Stimulated activated CD8-positive, alpha-beta memory T cell treated with anti-CD3 and anti-CD28 coated beads, Interleukin-15, amount 100 ng/mL, for 1 hour (primary cell): ENCODE measurements around the gene RAB3IL1.
"Not testable (repeated sequence)": the region's sequence is repeated elsewhere in the genome, so short reads cannot be mapped to it uniquely, and the experiment has no call there.

Experiments used
- DNase-seq: peaks from one replicate; pipeline ENCODE4 v3.0.0-alpha.2; 2020; ENCODE audit warnings: low read depth

Gene RAB3IL1, protein sequence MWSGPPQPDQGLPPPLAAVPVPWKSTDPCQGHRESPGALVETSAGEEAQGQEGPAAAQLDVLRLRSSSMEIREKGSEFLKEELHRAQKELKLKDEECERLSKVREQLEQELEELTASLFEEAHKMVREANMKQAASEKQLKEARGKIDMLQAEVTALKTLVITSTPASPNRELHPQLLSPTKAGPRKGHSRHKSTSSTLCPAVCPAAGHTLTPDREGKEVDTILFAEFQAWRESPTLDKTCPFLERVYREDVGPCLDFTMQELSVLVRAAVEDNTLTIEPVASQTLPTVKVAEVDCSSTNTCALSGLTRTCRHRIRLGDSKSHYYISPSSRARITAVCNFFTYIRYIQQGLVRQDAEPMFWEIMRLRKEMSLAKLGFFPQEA

DNA sequence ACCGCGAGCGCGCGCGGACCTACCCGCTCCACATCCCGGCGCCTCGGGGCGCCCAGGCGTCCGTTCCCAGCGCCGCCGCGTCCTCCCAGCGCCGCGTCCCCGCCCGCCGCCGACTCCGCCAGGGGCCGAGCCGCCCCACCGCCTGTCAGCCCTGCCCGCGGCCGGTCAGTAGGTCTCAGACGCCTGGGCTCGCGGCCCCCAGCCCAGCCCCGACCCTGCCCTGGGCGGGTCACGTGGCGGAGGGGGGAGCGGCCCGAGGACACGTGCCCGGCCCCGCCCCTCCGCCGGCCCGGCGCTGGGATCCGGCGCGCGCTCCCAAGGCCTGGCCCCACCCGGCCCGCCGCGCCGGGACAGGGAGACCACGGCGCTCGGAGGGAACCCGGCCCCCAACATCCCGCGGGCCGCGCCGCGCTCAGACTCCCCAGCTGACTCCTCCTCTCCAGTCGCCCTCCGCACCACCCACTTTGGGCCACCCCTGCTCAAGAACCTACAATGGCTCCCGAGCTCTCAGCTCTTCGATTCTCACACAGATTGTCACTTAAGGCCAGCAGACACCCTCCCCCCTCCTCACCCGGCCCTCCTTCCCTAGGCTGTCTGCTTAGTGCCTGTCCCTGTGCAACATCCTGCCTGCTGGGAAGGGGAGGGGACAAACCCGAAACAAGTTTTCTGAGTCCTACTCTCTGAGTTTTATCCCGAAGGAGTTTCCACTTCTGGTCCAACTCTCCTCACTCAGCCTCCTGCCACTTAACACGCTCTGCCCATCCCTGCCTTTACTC is at the start of gene RAB3IL1:
TSS of gene RAB3IL1 (minus strand) at position 233 of the 776 bp plus-strand sequence. CDS start at position 34, 199 bp downstream.
- DNase-seq = no peak

DNA sequence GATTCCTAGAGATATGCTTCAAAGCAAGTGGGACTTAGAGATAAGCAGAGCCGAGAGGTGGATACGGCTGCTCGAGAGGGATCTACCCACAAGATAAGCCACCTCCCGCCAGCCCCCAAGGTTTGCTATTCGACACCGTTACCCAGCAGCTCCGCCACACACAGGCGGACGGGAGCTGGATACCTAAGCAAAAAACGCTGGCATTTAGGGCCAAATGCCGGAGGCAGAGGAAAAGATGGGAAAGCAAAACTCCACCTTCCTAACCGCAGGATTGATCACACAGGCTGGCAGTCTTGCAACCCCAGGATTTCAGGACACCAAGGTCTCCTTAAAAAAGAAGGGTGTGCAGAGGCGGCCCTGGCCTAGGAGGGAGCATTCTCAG is 49.4 kb upstream of the RAB3IL1 start:
- peak; percentile 14 for DNase-seq

DNA sequence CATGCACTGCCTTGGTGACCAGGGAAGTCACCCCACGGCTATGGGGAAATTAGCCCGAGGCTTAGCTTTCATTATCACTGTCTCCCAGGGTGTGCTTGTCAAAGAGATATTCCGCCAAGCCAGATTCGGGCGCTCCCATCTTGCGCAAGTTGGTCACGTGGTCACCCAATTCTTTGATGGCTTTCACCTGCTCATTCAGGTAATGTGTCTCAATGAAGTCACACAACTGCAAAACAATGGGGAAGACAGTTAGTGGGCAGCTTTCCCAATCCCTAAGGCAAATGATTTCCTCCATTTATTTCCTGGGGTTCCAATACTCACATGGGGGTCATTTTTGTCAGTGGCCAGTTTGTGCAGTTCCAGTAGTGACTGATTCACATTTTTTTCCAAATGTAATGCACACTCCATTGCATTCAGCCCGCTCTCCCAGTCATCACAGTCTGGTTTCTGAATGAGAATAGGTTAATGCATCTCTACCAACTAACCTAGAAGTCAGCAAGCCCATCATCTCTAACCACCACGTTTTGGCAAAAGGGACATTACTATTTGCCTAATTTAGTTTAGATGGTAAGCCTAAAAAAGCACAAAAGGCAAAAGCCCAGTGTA is 47.4 kb upstream of the RAB3IL1 start:
- not testable (repeated sequence) for DNase-seq

DNA sequence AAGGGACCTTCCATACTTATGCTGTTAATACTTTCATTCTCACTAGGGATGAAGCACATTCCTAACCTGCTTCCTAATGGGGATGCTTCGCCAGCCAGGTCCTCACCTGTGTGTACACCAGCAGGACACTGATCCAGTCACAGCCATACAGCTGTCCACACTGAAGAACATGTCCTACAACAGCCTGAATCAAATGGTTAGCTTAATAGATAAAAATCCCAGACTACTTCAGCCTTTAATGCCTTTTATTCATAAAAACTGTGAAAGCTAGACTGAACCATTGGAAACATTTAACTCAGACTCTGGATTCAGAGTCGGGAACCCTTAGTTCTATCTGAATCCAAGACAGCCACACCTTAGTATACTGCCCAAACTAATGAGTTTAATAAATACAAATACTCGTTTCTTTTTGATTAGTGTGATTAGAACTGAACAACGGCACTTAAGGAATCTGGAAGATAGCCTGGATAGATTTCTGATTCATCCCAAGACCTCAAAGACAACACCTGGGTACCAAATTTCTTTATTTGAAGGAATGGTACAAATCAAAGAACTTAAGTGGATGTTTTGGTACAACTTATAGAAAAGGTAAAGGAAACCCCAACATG is 46.8 kb upstream of the RAB3IL1 start:
- DNase-seq = no peak

DNA sequence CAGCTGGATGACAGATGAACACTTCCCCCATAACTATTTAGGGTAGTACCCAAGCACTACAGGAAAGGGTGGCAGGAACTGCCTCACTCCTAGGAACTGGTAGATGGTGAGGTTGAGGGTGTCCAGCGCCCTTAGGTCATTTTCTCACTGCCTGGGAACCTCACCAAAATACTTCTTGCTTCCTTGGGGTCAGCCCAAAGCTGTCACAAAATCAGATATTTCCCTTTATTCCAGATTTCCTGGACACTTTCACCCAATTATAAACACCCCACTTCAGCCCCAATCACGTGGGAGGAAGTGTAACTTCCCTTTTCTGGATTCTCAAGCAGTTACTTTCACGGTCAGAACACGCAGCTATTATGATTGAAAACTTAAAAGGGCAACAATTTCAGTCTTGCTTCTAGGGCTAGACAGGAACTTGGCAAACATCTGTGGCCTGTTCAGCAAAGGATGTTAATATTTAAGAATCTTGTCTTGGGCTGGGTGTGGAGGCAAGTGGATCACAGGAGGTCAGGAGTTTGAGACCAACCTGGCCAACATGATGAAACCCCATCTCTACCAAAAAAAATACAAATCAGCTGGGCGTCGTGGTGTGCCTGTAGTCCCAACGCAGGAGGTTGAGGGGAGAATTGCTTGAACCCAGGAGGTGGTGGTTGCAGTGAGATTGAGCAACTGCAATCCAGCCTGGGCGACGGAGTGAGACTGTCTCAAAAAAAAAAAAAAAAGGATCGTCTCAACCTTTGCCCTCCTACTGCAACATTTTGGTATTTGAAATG is 46.1 kb upstream of the RAB3IL1 start:
- no peak for DNase-seq

DNA sequence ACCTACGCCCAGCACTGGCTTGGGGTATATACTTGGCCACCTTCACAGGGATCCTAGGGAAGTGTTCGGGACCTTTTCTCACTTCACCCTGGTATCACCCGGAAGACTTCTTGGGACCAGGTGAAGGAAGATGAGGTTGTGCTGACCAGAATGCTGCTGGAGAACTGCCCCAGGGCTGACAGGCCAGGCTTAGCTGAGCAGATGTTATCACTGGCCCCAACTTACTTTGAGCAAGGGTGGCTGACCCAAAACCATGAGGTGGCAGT is 45.6 kb upstream of the RAB3IL1 start:
- DNase-seq = no peak

DNA sequence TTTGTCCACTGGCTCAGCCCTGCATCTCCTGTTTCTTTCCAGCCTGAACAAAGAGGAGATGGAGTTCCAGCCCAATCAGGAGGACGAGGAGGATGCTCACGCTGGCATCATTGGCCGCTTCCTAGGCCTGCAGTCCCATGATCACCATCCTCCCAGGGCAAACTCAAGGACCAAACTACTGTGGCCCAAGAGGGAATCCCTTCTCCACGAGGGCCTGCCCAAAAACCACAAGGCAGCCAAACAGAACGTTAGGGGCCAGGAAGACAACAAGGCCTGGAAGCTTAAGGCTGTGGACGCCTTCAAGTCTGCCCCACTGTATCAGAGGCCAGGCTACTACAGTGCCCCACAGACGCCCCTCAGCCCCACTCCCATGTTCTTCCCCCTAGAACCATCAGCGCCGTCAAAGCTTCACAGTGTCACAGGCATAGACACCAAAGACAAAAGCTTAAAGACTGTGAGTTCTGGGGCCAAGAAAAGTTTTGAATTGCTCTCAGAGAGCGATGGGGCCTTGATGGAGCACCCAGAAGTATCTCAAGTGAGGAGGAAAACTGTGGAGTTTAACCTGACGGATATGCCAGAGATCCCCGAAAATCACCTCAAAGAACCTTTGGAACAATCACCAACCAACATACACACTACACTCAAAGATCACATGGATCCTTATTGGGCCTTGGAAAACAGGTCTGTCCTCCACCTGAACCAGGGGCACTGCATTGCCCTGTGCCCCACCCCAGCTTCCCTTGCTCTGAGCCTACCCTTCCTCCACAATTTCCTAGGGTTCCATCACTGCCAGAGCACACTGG is 45.0 kb upstream of the RAB3IL1 start:
- DNase-seq = no peak

DNA sequence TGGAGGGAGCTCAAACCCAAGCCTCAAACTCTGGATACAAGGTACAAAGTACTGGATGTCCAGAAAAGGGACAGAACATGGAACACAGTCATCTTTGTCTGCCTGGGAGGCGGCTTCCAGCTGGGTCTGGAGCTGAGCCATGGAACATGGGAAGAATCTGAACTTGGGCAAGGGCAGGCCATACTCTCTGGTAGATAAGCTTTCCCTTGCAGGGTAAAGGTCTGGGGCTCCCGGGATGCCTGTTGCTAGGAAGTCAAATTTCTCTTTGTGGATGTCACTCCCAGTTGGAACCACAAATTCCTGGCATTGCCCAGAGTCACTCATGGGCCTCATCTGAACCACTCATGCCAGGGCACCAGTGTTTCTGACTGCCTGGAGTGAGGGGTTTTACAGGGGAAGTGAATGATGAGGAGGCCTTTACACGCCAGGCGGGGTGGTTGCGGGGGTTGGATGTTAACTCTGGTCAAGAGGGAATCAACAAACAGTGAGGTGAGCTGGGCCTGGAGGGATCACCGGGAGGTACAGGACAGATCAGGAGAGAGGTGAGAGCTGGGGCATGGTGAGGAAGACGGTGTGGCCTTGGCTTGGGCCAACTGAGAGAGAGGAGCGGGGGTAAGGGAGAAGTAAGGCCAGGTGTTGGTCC is 44.3 kb upstream of the RAB3IL1 start:
- DNase-seq = no peak

DNA sequence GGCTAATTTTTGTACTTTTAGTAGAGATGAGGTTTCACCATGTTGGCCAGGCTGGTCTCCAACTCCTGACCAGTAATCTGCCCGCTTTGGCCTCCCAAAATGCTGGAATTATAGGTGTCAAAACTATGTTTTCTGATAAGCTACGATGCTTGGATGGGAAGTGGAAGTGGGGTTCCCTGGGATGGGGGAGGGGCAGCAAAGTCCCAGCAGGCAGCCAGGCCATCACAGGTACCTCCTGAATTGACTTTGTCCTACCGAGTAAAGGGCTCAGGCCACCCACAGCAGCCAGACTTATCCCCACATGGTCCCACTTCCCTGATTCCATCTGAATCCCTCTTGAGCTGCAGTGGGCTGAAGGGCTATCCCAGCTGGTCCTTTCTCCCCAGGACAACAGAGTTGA is 43.2 kb upstream of the RAB3IL1 start:
- no peak for DNase-seq

DNA sequence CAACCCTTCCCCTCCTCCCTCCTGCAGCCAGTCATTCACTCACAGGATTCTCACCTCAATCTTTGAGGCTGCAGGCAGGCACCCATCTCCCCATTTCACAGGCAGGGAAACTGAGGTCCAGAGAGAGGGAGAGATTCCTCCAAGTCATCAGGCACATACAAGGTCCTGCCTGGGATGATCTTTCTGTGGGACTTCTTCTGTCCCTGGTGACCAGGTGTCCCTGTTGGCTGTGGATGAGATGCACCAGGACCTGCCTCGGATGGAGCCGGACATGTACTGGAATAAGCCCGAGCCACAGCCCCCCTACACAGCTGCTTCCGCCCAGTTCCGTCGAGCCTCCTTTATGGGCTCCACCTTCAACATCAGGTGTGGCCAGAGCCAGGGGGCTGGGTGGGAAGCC is 42.3 kb upstream of the RAB3IL1 start:
- no peak for DNase-seq

DNA sequence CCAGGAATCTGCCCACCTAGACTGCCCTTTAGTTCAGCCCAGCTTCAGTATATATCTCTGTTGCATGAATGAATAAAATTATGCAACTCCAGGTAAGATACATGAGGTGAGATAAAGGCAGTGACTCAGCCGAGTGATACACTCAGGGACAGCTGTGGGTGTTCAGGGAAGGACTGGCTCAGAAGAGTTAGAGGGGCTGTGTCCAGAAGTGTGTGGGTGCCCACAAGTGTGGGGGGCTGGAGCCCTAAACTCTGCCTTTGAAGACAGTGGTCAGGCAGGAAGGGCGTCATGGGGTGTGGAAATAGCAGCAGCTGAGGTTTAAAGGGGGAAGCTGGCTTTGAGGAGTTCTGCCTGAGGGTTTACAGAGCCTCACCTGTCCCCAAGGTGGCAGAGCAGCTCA is 41.7 kb upstream of the RAB3IL1 start:
- no peak for DNase-seq

DNA sequence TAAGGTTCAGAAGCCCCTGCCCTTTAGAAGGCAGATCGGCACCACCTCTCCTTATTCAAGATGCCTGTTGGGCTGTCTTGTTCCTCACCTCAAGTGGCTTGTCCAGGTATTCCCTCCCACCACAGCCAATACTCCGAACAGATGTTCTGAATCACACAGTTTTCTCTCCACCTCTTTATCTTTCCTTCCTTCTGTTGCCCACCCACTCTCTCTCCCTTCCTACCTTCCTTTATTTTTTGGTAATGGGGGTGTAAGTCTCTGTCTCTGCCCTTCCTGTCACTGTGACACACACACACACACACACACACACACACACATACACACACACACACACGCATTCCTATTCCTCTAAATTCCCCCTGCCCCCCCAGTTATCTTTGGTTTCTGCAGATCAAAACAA is 41.2 kb upstream of the RAB3IL1 start:
- no peak for DNase-seq

DNA sequence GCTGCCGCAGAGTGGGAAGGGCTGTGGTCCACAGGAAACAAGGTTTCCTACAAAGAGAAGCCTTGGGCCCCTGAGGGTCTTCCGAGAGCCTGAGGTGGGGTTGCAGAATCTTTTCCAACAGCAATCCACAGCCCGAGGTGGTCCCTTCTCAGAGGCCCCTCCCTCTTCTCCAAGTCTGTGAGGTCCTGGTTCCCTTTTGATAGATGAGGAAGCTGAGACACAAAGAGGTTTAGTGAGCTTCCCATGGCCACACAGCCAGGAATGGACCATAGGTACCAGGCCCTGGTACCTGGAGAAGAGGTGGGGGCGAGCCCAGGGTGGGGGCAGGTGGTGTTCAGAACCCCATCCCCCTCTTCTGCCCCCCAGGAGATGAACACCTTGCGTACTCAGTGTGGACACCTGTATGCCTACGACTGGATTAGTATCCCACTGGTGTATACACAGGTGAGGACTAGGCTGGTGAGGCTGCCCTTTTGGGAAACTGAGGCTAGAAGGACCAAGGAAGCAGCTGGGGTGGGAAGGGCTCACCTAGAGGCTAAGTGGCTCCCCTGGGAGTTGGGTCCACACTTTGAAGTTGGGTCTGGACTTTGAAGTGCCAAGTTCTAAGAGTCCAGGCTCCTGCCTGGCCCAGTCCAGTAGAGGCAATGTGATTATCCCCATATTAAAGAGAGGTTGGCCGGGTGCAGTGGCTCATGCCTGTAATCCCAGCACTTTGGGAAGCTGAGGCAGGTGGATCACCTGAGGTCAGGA is 39.8 kb upstream of the RAB3IL1 start:
- DNase-seq = no peak

DNA sequence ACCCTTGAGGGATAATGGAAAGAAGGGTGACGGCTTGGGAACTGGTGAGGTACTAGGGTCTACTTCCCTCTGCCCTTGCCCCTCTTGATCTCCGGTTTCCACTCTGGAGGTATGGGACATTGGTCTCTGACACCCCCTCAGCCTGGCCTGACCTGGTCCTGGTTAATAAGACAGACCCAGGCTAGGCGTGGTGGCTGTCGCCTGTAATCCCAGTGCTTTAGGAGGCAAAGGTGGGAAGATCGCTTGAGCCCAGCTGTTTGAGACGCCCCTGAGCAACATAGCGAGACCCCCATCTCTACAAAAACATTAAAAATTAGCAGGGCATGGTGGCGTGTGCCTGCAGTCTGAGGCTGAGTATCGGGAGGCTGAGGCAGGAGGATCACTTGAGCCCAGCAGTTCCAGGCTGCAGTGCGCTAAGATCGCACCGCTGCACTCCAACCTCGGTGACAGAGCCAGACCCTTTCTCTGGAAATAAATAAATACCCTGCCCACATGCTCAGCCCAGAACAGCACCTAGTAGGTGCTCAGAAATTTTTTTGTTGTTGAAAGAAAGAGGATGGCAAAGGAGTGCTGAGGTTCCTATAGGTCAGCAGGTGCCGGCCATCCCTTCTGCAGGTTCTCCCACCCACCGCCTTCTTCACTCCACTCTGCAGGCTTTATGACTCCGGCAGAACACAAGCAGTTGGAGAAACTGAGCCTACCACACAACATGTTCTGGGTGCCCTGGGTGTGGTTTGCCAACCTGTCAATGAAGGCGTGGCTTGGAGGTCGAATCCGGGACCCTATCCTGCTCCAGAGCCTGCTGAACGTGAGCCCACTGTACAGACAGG is 39.0 kb upstream of the RAB3IL1 start:
- DNase-seq = no peak

DNA sequence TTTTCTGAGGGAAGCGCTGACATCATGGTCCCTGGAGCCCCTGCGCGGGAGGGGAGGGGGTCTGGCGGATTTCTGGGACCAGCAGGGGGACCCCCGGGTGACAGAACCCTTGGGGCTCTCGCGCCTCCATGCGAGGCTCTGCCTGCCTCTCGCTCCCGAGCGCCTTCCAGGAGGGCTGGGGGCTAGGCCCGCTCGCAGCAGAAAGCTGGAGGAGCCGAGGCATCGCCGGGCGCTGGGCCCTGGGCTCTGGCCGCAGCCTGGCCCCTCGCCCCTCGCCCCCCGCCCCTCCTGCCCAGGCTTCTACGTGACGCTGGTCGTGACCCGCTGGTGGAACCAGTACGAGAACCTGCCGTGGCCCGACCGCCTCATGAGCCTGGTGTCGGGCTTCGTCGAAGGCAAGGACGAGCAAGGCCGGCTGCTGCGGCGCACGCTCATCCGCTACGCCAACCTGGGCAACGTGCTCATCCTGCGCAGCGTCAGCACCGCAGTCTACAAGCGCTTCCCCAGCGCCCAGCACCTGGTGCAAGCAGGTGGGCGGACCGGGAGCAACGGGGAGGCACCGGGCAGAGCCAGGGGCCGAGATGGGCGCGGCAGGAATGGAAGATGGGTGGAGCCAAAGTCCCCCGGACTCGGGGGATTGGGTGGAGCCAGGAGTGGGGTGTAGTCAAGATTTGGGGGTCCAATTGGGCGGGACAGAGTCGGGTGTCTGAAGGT is 38.2 kb upstream of the RAB3IL1 start:
- no peak for DNase-seq

DNA sequence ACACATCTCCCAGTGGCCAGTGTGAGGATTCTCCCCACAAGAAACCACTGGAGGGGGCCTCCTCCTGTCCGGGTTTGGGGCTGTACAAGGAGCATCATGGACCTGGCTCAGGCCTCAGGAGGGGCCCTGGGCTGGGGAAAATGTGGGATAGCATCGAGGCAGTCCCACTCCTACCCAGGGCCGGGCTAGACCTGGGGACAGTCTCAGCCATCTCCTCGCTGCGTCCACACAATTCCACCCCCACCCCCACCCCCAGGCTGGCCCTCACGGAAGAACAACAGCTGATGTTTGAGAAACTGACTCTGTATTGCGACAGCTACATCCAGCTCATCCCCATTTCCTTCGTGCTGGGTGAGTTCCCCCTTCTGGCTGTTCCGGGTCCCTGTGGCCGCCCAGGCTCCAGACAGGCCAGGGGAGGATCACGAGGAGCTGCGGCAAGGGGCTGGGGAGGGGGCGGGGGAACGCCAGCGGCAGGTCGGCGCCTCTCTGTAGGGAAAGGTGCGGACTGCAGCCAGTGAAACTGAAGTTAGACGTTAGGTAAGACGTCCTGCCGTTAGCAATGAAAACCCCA is 37.6 kb upstream of the RAB3IL1 start:
- DNase-seq = no peak

DNA sequence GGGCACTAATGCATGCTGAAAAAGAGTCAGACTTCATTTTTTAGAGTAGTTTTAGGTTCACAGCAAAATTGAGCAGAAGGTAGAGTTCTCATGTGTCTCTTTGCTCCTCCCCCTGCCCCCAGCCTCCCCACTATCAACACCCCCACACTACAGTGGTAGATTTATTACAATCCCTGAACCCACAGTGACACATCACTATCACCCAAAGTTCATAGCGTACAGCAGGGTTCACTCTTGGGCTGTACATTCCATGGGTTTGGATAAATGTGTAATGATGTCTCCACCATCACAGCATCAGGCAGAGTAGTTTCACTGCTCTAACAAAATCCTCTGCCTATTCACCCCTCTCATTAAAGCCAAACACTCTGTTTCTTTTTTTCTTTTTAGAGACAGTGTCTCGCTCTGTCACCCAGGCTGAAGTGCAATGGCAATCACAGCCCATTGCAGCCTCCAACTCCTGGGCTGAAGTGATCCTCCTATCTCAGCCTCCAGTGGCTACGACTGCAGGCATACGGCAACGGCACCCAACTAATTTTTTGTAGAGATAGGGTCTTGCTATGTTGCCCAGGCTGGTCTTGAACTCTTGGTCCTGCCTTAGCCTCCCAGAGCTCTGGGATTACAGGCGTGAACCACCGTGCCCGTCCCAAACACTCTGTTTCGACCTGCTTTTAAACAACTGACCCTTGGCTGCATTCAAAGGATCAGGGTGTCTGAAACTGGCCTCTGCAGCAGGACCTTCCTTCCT is 36.9 kb upstream of the RAB3IL1 start:
- no peak for DNase-seq
